ENCODE measurements around the gene ERGIC3.

DNA sequence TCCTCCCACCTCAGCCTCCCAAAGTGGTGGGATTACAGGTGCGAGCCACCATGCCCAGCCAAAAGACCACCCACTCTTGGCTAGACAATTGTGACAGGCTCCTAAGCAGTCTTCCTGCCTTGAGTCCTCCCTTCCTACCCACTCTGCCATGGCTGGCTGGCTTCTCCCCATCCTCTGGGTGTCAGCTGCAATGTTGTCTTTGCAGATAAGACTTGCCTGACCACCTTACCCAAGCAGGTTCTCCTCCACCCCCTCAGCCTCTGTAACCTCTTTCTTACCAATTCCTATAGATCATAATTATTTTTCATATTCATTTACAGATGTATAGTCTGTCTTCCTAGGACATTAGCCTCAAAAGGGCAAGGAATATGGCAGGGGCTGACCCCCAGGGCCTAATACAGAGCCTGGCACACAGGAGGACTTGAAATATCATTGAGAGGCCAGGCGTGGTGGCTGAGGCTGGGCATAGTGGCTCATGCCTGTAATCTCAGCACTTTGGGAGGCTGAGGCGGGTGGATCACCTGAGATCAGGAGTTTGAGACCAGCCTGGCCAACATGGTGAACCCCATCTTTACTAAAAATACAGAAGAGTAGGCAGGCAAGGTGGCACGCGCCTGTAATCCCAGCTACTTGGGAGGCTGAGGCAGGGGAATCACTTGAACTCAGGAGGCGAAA lies 45.0 kb downstream of the ERGIC3 start:
- no peak for TF ChIP-seq POLR2A (IDR thresholded peaks at IDR 0.05)
- TF ChIP-seq, protein P1, sequence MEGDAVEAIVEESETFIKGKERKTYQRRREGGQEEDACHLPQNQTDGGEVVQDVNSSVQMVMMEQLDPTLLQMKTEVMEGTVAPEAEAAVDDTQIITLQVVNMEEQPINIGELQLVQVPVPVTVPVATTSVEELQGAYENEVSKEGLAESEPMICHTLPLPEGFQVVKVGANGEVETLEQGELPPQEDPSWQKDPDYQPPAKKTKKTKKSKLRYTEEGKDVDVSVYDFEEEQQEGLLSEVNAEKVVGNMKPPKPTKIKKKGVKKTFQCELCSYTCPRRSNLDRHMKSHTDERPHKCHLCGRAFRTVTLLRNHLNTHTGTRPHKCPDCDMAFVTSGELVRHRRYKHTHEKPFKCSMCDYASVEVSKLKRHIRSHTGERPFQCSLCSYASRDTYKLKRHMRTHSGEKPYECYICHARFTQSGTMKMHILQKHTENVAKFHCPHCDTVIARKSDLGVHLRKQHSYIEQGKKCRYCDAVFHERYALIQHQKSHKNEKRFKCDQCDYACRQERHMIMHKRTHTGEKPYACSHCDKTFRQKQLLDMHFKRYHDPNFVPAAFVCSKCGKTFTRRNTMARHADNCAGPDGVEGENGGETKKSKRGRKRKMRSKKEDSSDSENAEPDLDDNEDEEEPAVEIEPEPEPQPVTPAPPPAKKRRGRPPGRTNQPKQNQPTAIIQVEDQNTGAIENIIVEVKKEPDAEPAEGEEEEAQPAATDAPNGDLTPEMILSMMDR (IDR thresholded peaks at IDR 0.05 in 8 of 11, conservative IDR thresholded peaks at IDR 0.05 in 3 of 11), result no peak
